ENCODE results near the gene CCDC102A. TPM values are rescaled to one million over a fixed set of nuclear protein-coding genes. Genes with fewer than 3 reads are reported as not detected.

The CCDC102A gene
- total and polyA plus RNA-seq, 8 donors = 1.7 to 14.5 (median 4.1) TPM; not detected in 1

DNA sequence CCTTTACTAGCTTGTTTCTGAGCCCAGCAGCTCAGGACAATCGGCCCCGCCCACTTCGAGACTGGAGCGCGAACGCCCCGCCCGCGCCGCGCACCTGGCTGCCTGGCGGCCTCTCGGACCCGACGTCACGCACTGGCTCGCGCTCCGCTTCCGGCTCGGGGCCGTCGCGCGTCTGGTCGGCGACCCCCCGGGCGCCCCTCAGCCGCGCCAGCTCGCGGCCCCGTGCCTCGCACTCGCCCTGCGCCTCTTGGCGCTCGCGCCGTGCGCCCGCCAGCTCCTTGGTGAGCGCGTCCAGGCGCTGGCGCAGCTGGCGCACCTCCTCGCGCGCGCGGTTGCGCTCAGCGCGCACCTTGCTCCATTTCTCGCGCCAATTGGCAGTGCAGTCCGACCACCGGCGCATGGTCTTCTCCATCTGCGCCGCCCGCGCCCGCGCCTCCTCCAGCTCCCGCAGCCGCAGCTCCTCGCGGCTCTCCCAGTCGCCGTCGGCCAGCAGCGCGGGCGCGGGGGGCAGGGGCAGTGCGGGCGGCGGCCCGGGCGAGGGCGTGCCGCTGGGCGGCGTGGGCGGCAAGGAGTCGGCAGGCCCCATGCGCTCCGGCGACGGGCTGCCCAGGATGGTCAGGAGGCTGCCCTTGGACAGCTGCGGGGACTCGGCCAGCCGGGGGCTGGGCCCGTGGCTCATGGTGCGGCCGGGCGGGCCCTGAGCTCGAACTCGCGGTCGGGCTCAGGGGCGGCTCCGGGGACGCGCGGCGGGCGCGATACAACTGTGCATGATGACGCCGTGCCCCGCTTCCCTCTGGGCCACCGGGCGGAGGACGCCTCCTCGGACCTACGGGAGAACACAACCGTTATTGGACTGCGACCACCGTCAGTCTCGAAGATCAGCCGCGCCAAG, 7.6 kb downstream of the CCDC102A start:
- peaks cover 0 to 4% (median 0%) of the 10 kb centered on the region in 3 donors for H3K27me3 ChIP-seq
- DNase-seq = peak; percentile 71 to 85
- peak overlapping the region; percentile 25 to 45 (median 36) for H3K4me3 ChIP-seq
- H3K27ac ChIP-seq = peak overlapping the region in 1 of 5 donors; percentile 73
- intact Hi-C loops (cut with DNase I; ENCODE audit: low total_unique reads) = no loop called here
- H3K36me3 ChIP-seq = peaks cover 0 to 10% (median 2%) of the 10 kb centered on the region in 4 donors
- WGBS, 5 donors = 17 to 51% (median 43%) methylated on average over 69 to 126 of the region's 126 CpGs
- TF ChIP-seq CTCF (IDR thresholded peaks at IDR 0.05) (no peak), EP300 (IDR thresholded peaks at IDR 0.05) (no peak), POLR2A (IDR thresholded peaks at IDR 0.05) (no peak), POLR2AphosphoS5 (IDR thresholded peaks at IDR 0.05) (no peak)
- peaks cover 26 to 46% (median 36%) of the 10 kb centered on the region in 4 donors for H3K4me1 ChIP-seq
- H3K9me3 ChIP-seq = no peaks in the 10 kb centered on the region

GRCh38 chr16:57527610-57528360, 8.6 kb downstream of the CCDC102A start:
- TF ChIP-seq CTCF (IDR thresholded peaks at IDR 0.05) (no peak), POLR2AphosphoS5 (IDR thresholded peaks at IDR 0.05) (no peak), EP300 (IDR thresholded peaks at IDR 0.05) (no peak), POLR2A (IDR thresholded peaks at IDR 0.05) (no peak)
- WGBS, 5 donors = 90 to 95% (median 91%) methylated on average over 19 of the region's 19 CpGs
- Histone ChIP-seq H3K4me3 (no peak overlapping the region), H3K9me3 (no peaks in the 10 kb centered on the region), H3K27me3 (peaks cover 0 to 4% (median 0%) of the 10 kb centered on the region in 3 donors), H3K27ac (no peak overlapping the region), H3K4me1 (peaks cover 17 to 36% (median 26%) of the 10 kb centered on the region in 4 donors), H3K36me3 (peaks cover 0 to 10% (median 2%) of the 10 kb centered on the region in 4 donors)
- DNase-seq = no peak
- intact Hi-C loops (cut with DNase I; ENCODE audit: low total_unique reads) = no loop called here

DNA sequence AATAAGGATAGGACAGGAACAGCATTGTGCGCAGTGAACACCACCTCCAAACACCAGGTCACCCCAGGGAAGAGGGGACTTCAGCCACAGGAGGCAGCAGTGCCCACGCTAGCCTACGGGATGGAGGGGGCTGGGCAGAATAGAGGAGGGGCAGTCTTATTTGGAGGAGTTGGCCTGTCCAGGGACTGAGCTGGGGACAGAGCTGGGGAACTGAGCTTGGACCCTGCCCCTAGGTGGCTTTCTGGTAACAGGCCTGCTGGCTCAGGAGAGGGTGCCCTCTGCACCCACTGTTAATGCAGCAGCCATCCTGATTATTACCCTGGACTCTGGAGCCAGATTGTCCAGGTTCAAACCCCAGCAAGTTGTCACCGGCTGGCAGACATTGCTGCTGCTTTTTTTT, 9.3 kb downstream of the CCDC102A start:
- DNase-seq = no peak
- H3K27ac ChIP-seq = no peak overlapping the region

More for the DNA sequence above, 9.3 kb downstream of the CCDC102A start:
- Histone ChIP-seq H3K27me3 (peaks cover 0 to 4% (median 0%) of the 10 kb centered on the region in 3 donors), H3K4me3 (no peak overlapping the region), H3K9me3 (no peaks in the 10 kb centered on the region), H3K4me1 (peaks cover 16 to 29% (median 21%) of the 10 kb centered on the region in 4 donors), H3K36me3 (peaks cover 0 to 17% (median 4%) of the 10 kb centered on the region in 4 donors)
- TF ChIP-seq POLR2A (IDR thresholded peaks at IDR 0.05) (no peak), POLR2AphosphoS5 (IDR thresholded peaks at IDR 0.05) (no peak), EP300 (IDR thresholded peaks at IDR 0.05) (no peak), CTCF (IDR thresholded peaks at IDR 0.05) (no peak)
- WGBS, 5 donors = 78 to 97% (median 91%) methylated on average over 4 of the region's 4 CpGs
- intact Hi-C loops (cut with DNase I; ENCODE audit: low total_unique reads) = no loop called here
